Cardiac fibroblast (primary cell): ENCODE data around the gene TREML2.

Experiments used
- DNase-seq, 2 donors: peaks; one replicate each; pipeline versions ENCODE4 v3.0.0 to v3.0.0-alpha.2; 2010; ENCODE audit warnings: low read depth in 2 of 2
- H3K4me3 ChIP-seq, 2 donors: replicated peaks in 1 of 2; 1 replicate in 1 of 2; 2 replicates in 1 of 2; pipeline ENCODE4 v1.5.1; 2011; ENCODE audit warnings: low read depth in 2 of 2, low read length in 2 of 2, mild to moderate bottlenecking in 2 of 2, moderate library complexity in 1 of 2
- TF ChIP-seq, protein P1 (sequence below): IDR thresholded peaks from one replicate; pipeline ENCODE4 v1.5.1; 2011; ENCODE audit warnings: low read depth, mild to moderate bottlenecking, low read length, inconsistent platforms

The TREML2 gene

DNA sequence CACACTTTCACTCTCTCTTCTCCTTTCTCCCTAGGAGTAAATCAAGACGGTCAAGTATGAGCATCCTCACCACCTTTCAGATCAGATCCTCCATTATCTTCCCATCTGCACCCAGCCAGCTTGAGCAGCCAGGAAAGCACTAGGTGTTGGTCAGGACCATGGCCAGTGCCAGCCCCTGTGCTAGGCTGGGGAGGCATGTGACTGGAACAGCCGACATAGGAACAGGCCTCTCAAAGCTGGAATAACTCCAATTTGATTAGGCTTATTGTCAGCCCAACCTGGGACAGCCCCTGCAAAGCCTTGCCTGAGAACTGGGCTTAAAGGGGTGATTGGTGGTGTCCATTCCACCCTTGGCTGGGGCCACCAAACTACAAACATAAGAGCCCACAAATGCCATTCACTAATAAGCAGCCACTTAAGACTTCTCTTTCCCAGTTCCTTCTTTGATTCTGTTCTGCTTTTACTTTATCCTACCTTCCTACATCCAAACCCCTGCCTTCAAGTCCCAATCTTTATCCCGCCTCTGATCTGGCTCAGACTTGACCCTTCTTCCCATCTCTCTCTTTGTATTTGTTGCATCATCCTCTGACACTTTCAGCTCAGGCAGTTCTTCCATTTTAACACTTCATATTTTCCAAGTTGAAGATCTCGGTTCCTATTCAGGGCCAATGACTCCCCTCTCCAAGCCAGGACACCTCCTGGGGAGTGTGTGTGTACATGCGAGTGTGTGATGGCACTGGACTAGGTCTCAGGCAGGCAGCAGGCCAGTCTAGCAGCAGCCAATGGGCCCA, 33.6 kb downstream of the TREML2 start:
- DNase-seq: peak; percentile 15 to 22
- TF ChIP-seq, protein P1, sequence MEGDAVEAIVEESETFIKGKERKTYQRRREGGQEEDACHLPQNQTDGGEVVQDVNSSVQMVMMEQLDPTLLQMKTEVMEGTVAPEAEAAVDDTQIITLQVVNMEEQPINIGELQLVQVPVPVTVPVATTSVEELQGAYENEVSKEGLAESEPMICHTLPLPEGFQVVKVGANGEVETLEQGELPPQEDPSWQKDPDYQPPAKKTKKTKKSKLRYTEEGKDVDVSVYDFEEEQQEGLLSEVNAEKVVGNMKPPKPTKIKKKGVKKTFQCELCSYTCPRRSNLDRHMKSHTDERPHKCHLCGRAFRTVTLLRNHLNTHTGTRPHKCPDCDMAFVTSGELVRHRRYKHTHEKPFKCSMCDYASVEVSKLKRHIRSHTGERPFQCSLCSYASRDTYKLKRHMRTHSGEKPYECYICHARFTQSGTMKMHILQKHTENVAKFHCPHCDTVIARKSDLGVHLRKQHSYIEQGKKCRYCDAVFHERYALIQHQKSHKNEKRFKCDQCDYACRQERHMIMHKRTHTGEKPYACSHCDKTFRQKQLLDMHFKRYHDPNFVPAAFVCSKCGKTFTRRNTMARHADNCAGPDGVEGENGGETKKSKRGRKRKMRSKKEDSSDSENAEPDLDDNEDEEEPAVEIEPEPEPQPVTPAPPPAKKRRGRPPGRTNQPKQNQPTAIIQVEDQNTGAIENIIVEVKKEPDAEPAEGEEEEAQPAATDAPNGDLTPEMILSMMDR: no peak
- no peak overlapping the region for H3K4me3 ChIP-seq

DNA sequence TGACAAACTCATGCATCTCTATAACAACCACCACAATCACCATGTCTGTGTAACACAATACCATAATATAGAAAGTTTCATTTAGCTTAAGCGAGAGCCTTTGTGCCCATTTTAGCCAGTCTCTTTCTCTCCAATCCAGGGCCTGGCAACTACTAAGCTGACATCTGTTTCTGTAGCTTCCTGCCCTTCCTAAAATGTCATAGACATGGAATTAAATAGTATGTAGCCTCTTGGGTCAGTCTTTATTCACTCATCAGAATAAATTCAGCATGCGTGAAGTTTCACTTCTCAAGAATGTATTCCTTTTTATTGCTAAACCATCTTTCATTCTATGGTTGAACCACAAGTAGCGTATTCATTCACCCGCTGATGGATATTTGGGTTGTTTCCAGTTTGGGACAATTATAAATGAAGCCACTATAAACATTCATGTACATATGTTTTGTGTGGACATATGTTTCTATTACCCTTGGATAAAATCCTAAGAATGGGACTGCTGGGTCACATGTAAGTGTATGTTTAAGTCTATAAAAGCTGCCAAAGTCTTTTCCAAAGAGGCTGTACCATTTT, 36.3 kb downstream of the TREML2 start:
- TF ChIP-seq, protein P1: no peak
- no peak for DNase-seq
- H3K4me3 ChIP-seq: no peak overlapping the region

DNA sequence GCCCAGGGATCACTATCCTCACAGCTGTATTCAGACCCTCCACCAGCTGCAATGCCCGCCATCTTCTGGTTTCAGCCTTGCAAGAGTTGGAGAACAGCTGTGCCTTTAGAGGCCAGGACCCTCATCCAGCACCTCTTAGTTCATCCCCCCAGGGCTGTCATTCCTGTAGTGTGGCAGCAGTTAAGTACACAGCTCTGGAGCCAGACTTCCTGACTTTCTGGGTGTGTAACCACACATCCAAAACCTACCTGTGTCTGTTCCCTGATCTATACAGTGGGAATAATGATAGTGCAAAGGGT, 37.6 kb downstream of the TREML2 start:
- DNase-seq: no peak
- TF ChIP-seq, protein P1: no peak
- no peak overlapping the region for H3K4me3 ChIP-seq

DNA sequence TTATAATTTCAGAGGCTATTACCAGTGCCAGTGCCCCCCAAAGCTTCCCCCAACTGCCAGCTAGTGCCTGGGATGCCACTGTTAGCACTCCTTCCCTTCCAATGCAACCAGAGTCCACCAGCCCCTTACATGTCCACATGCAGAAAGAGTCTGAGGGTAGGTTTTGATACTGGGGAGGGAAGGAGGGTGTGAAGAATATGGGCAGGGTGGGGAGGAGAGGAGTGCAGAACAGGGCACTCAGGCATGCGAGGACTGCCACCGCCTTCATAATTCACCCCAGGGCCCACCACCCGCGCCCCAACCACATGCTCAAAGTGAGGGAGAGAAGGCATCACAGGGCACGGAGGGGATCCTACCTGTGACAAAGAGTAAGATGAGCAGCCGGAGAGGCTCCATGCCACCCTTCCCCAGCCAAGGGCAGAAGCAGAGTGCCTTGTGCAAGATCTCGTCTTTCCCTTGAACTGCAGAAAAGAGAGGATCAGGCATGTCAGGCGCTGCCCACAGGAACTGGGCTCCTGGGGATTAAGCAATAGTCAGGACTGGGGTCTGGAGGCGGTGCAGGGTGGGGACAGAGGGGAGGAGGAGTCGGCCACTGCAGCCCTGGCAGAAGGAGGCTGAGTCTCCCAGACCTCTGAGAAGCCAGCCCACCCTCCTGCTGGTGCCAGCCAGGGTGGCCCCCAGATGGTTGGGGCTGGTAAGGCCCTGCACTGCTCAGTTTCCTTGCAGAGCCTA, 38.1 kb downstream of the TREML2 start, which contains the start of gene TREM2:
TSS of gene TREM2 (minus strand) at position 430 of the 732 bp plus-strand sequence. CDS start at position 396, 34 bp downstream.
- no peak within 1 kb of the TSS for H3K4me3 ChIP-seq
- TF ChIP-seq, protein P1: no peak
- DNase-seq: no peak

DNA sequence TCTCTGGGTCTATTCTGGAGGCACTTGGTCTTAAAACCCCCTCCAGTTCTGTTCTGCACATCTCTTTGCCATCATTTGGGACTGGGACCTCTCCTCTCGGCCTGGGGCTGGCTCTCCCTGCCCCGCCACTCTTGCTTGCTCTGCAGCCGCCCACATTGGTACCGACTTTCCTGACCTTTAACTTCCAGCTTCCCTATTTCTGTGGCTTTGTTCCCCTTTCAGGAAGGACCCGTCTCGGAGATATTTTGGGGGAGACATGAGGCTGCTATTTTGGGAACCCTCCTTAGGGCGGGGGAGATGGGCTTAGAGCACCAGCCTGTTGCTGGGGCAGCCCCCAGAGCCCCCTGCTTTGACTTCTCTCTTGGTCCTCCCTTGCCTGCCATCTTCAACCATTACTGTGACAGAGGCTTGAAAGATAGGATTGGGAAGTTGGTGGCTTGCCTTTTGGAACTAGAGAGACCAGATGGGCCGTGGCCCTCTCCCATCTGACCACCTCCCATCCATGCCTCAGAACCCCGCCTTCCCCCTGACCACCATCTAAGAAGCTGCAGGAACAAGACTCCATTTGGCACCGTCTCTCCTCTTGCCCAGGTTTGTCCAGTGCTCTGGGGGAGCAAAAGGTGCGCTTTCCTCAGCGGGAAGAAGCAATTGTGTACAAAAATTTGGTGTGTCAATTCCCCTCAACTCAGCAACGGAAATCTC, 38.9 kb downstream of the TREML2 start:
- no peak overlapping the region for H3K4me3 ChIP-seq
- DNase-seq: no peak
- TF ChIP-seq, protein P1: no peak

DNA sequence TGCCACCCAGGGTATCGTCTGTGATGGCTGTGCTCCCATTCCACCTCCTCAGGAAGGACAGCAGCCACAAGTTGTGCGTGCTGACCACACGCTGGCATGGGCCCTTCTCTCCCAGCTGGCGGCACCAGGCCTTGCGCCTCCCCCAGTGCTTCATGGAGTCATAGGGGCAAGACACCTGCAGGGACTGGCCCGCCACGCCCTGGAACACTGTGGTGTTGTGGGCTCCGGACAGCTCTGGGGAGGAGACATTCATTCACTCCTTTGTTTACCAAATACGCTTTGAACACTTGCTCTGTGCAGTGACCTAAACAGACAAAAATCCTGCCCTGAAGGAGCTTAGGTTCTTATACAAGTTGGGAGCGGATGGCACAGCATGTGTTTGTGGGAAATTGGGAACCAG, 39.6 kb downstream of the TREML2 start:
- no peak for DNase-seq
- TF ChIP-seq, protein P1: no peak
- no peak overlapping the region for H3K4me3 ChIP-seq
